Peyer's patch (tissue), 4 donors: ENCODE measurements around the gene CD93.

Experiments
- POLR2A ChIP-seq, 2 donors: fragments of 450-650 bp; IDR thresholded peaks; one replicate each; pipeline ENCODE4 v1.5.1; 2017; ENCODE audit warnings: antibody characterized with exemption in 2 of 2, mild to moderate bottlenecking in 2 of 2, moderate library complexity in 2 of 2
- TF ChIP-seq, protein P1 (sequence below), 6 experiments: fragments of 450-650 bp in 4 of 6; fragments of 200-600 bp in 2 of 6; sonication (generic) in 1 of 6; IDR thresholded peaks; one replicate each; pipeline ENCODE4 v1.5.1; 2017 to 2019; ENCODE audit warnings: antibody characterized with exemption in 6 of 6, mild to moderate bottlenecking in 3 of 6, moderate library complexity in 1 of 6

DNA sequence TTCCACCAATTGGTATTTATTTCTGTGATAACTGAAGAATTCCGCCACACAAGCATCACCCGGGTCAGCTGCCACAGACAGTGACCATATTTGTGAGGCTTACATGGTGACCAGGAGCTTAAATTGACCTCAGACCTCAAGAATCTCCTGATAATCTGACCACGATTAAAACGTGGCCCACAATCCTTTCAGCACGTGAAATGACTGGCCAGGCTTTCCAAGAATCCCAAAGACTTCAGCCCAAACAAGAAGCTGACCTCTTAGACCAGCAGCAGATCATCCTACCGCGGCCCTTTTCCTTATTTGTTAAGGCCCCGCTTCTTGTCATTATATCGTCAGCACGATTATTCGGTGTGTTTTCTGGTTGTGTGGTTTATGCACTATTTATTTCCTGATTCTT is 45.6 kb upstream of the CD93 start:
- TF ChIP-seq, protein P1, sequence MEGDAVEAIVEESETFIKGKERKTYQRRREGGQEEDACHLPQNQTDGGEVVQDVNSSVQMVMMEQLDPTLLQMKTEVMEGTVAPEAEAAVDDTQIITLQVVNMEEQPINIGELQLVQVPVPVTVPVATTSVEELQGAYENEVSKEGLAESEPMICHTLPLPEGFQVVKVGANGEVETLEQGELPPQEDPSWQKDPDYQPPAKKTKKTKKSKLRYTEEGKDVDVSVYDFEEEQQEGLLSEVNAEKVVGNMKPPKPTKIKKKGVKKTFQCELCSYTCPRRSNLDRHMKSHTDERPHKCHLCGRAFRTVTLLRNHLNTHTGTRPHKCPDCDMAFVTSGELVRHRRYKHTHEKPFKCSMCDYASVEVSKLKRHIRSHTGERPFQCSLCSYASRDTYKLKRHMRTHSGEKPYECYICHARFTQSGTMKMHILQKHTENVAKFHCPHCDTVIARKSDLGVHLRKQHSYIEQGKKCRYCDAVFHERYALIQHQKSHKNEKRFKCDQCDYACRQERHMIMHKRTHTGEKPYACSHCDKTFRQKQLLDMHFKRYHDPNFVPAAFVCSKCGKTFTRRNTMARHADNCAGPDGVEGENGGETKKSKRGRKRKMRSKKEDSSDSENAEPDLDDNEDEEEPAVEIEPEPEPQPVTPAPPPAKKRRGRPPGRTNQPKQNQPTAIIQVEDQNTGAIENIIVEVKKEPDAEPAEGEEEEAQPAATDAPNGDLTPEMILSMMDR (IDR thresholded peaks at IDR 0.05) = no peak
- TF ChIP-seq POLR2A (IDR thresholded peaks at IDR 0.05) = no peak
